ENCODE data around the gene PKP4.

PKP4 gene

GRCh38 chr2:158546412-158547144, 89.8 kb downstream of the PKP4 start:
- DNase-seq: no peak

GRCh38 chr2:158553257-158553656, 96.5 kb downstream of the PKP4 start:
- no peak for DNase-seq

GRCh38 chr2:158554996-158555395, 98.2 kb downstream of the PKP4 start:
- no peak for DNase-seq

DNA sequence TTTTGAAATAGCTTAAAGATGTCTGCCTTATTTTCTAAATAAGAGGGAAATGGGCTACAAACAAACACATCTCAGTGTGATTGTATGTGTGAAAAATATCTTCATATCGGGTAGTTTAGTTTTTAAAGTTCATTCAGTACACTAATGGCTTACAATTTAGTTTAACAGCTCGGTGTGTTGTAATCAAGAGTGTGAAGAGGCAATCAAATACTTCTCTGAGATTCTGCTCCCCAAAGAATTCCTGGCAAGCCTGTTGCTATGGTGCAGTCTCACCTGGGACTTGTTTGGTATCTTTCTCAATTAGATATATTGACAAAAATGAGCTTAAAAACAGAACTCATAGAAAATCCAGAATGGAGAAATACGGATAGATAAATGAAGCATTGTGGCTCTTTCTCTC, 99.4 kb downstream of the PKP4 start:
- no peak for DNase-seq

DNA sequence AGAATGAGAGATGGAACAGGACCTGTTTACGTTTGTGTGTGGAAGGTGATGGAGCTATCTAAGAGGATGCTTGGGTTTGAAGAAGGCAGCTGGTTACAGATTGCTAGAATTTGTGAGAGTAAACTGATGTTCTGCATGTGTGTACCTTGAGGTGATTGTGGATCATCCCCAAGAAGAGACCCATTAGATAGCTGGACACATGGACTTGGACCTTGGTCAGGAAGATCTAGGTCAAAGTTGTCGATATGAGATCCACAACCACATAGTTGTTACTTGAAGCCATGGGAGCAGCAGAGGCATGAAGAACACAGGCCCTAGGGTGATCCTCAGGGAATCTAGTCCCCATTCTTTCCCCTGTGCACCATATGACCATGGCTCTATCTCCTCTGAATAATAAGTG, 101.0 kb downstream of the PKP4 start:
- DNase-seq: no peak

DNA sequence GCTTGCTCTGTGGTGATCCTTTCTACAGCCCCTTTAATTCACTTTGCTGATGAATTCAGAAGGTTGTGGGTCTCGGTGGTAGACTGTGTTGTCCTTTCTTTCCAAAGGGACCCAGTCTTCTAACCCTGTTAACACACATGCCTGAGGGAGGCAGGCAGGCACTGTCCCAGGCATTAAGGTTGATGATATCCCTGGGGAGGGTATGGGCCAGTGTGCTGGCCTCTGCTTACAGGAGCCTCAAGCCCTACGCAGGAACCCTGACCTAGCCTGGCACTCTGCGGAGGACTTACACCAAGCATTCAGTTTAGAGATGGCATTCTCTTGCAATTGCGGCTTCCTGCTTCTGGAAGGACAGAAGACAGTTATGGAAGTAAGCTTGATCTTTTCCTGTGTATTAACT, 102.5 kb downstream of the PKP4 start:
- DNase-seq: no peak

DNA sequence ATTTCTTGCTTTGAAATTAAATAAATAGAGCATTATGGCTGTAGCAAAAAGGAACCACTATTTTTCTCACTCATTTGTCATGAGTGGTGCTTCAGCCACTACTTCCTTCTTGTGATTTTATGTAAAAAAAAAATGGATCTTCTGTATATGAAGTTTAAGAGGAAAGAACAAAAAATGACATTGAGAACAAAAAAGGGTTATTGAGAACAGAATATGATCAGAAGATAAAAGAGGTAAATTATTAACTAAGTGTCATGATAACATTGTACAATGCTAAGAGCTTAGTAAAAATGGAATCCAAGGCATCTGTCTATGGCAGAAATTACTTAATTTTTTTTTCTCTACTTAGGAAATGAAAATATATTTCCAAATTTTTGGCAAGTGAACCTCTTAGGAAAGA, 103.5 kb downstream of the PKP4 start:
- no peak for DNase-seq

DNA sequence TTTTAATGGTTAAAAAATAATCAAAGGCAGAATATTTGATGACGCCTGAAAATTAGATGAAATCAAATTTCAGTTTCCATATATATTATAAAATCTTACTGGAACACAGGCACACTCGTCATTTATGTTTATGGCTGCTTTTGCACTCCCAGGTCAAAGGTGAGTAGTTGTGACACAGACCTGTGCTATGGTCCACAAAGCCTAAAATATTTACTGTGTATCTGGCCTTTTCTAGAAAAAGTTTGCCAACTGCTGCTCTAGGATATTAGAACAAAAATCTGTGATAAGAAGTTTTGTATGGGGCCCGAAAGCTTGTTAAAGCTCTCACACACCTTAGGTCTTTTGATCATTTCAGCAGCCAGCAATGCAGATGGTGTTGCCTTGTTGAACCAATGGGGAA, 104.3 kb downstream of the PKP4 start:
- DNase-seq: no peak

DNA sequence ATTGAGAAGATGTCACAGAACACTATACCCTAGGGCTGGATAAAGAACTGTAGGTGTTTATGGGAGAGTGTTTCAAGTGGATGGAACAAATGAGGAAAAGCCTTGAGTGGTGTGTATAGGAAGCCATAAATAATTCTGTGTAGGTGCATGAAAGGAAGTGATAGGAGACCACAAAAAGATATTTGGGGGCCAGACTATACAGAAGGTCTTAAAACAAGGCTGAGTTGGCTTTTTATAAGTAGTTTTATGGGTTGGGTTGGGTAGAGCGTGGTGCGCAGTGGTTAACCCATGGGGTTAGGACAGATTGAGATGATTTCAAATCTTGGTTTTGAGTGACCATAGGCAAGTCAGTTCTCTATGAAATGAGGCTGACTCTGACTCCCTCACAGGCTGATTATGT, 110.5 kb downstream of the PKP4 start:
- no peak for DNase-seq

DNA sequence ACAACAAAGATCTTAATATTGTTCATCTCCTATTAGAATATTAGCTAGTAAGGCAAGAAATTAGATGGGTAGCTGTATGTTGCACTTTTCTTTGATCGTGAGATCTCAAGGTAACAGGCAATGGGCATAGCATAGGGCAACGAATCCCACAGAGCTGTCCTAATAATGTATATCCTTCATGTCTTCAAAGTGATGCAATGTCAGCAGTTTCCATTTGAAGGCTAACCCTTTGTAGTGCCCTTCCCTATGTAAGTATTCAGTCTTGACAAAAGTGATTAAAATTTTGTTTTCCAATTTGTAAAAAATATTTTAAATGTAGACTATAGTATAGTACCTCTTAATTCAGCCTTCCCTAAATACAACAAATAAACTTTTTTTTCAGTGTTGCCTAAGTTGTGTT, 112.5 kb downstream of the PKP4 start:
- DNase-seq: no peak

GRCh38 chr2:158570869-158571268, 114.1 kb downstream of the PKP4 start:
- DNase-seq: no peak

- no peak for DNase-seq
Measured at GRCh38 chr2:158573739-158574138, 117.0 kb downstream of the PKP4 start.

DNA sequence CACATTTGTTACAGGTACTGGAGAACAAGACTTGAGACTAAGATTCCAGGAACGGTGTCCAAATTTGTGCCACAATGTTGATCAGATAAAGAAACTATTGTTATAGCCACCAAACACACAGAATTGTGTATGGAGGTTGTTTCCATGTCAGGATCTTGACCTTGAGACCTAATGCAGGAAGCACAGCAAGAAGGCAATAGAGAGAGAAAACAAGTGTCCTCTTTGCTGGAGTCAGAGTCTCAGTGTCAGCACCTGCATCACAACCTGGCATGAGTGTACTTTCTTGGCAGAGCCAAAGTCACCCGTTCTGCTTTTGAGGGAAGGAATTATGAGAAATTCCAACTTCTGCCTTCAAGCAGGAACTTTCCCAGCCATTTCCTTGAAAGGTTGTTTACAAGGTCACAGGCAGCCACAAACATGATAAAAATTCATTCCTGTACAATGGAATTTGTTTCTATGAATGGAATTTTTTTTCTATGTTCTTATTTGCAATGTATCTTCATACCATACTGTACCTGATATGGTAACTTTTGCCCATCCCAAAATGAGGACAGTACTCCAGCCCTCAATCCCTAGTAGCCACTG, 118.4 kb downstream of the PKP4 start:
- no peak for DNase-seq

DNA sequence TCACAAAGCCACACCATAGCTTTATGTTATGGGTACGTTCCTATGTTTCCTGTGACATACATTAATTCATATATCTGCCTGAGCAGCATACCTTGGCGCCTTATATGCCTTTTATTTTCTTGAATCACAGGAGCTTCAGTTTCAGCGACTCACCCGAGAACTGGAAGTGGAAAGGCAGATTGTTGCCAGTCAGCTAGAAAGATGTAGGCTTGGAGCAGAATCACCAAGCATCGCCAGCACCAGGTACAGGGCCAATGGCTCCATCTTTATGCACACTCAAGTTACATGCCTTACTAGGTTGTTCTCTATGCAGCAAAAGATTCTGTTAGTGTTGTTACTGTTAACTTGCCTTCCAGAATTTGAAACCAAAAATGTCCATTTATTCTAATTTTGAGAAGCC, 120.4 kb downstream of the PKP4 start:
- no peak for DNase-seq

GRCh38 chr2:158578703-158579330, 122.1 kb downstream of the PKP4 start:
- DNase-seq: no peak

DNA sequence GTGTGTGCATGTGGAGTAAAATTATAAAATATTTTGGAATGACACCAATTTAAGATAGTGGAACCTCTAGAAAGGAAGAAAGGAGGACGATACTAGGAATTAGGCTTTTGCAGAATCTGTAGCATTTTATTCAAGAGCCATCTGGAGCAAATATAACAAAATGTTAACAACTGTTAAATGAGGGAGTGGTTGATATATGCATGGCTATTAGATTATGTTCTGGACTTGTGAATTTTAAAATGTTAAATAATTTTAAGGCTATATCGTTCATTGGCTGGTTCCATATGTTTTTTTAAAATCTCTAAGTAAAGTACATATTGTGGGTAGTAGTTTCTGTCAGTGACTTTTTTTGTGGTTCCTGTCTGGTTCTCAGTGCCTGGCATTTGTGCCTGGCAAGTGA, 123.2 kb downstream of the PKP4 start:
- DNase-seq: no peak

- DNase-seq: peak in 1 of 2 experiments; percentile 50
Measured at GRCh38 chr2:158580760-158581159, 124.0 kb downstream of the PKP4 start.

DNA sequence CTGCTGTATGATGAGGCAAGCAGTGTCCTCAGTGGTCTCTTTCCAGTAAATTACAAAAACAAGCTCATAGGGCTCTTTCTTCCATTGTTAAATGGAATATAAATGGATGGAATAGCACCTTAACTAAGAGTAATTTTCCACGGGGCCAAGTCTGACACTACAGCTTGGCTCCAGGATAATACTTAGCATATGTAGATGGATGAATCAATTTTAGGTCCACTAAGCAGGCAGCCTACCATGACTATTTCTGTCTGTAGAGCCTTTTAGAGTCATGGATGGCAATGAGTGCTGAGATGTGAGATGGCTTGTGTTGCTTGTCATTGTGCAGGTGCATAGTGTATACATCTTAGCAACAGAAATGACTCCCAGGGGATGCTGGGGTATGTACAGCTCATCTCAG, 125.9 kb downstream of the PKP4 start:
- no peak for DNase-seq

- no peak for DNase-seq
Measured at GRCh38 chr2:158583923-158584322, 127.2 kb downstream of the PKP4 start.

DNA sequence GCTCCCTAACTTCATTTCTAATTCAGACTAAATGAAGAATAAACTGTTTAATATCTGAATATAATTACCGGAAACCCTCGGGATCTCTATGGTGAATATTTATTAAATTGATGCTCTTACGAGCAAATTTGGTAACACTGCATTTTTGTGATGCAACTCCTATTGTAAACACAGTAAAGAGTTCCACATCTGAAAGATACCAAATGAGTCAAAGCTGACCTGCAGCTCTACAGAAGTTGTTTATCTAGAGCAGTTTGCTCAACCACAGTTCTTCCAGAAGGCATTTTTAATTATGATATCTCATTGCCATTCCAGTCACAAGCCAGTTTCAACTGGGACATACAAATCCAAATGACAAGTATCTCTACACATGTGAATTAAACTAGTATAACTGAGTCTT, 129.7 kb downstream of the PKP4 start:
- no peak for DNase-seq

GRCh38 chr2:158589303-158589702, 132.6 kb downstream of the PKP4 start:
- DNase-seq: no peak

GRCh38 chr2:158598862-158599517, 142.2 kb downstream of the PKP4 start:
- peak in 1 of 2 experiments; percentile 12 for DNase-seq

DNA sequence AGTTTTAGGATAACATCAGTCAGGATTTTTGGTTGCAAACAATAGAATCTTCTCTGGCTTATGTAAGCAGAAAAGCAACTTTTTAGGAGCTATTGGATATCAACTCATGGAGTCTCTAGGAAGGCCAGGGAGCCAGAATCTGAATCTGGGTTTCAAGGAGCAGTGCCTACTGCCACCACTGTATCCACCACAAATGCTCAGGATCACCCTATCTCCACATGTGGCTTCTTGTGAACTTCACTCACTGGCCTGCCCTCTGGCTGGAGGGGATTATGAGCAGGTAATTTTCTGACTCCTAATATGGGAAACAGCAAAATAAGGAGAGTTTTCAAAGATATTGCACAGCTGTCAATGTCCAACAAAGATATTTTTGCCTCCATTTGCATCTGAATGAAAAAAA, 142.9 kb downstream of the PKP4 start:
- no peak for DNase-seq

Measured in NCI-H2081 (cell line).